Astrocyte (in vitro differentiated cells and primary cell): ENCODE data around the gene MIOX. TPM values are rescaled to one million over a fixed set of nuclear protein-coding genes. Genes with fewer than 3 reads are reported as not detected.

ENCODE experiments used
- DNase-seq: peaks from one replicate; pipeline ENCODE4 v3.0.0-alpha.2; 2010; ENCODE audit warnings: low read depth
- FAIRE-seq: peaks from 2 replicates; lab custom pipeline; 2011; peaks lifted over from hg19 to GRCh38; lab: Jason Lieb, UNC
- H2AFZ ChIP-seq: 2 replicates; pipeline ENCODE4 v1.6.0; 2012; ENCODE audit warnings: low read depth, low read length, inconsistent platforms
- H3K27ac ChIP-seq: 2 replicates; pipeline ENCODE4 v1.5.1; 2011; ENCODE audit warnings: low read depth, low read length, inconsistent platforms
- H3K27me3 ChIP-seq: 2 replicates; pipeline ENCODE4 v1.6.0; 2011; ENCODE audit warnings: low read length, inconsistent platforms; ENCODE audit not compliant: insufficient read depth
- H3K36me3 ChIP-seq: 2 replicates; pipeline ENCODE4 v1.5.1; 2011; ENCODE audit warnings: low read length, inconsistent platforms; ENCODE audit not compliant: insufficient read depth
- H3K4me1 ChIP-seq: 2 replicates; pipeline ENCODE4 v1.5.1; 2011; ENCODE audit warnings: low read length, inconsistent platforms; ENCODE audit not compliant: insufficient read depth
- H3K4me2 ChIP-seq: 2 replicates; pipeline ENCODE4 v1.6.0; 2012; ENCODE audit warnings: low read length, inconsistent platforms
- H3K4me3 ChIP-seq: 2 replicates; pipeline ENCODE4 v1.5.1; 2011; ENCODE audit warnings: low read depth, mild to moderate bottlenecking, low read length, inconsistent platforms; ENCODE audit not compliant: insufficient read depth
- H3K79me2 ChIP-seq: 2 replicates; pipeline ENCODE4 v1.6.0; 2012; ENCODE audit warnings: mild to moderate bottlenecking, low read length, inconsistent platforms; ENCODE audit not compliant: insufficient read depth
- H3K9ac ChIP-seq: 2 replicates; pipeline ENCODE4 v1.6.0; 2012; ENCODE audit warnings: mild to moderate bottlenecking, low read length, inconsistent platforms
- H3K9me3 ChIP-seq: 2 replicates; pipeline ENCODE4 v1.5.1; 2012; ENCODE audit warnings: low read depth, mild to moderate bottlenecking, low read length, inconsistent platforms; ENCODE audit not compliant: insufficient read depth
- H4K20me1 ChIP-seq: 2 replicates; pipeline ENCODE4 v1.6.0; 2012; ENCODE audit warnings: low read length, inconsistent platforms; ENCODE audit not compliant: insufficient read depth
- H3K27ac Mint-ChIP-seq: one replicate; pipeline ENCODE4 v1.8.0; 2021; ENCODE audit warnings: mild to moderate bottlenecking, mixed read lengths; ENCODE audit not compliant: unreplicated experiment
- H3K27me3 Mint-ChIP-seq: one replicate; pipeline ENCODE4 v1.8.0; 2021; ENCODE audit warnings: low read depth, mixed read lengths; ENCODE audit not compliant: unreplicated experiment
- H3K36me3 Mint-ChIP-seq: one replicate; pipeline ENCODE4 v1.8.0; 2021; ENCODE audit warnings: low read depth, mixed read lengths; ENCODE audit not compliant: unreplicated experiment
- H3K4me1 Mint-ChIP-seq: one replicate; pipeline ENCODE4 v1.8.0; 2021; ENCODE audit warnings: low read depth, mixed read lengths; ENCODE audit not compliant: unreplicated experiment
- H3K4me3 Mint-ChIP-seq: one replicate; pipeline ENCODE4 v1.8.0; 2021; ENCODE audit warnings: mild to moderate bottlenecking, moderate library complexity, mixed read lengths; ENCODE audit not compliant: unreplicated experiment
- H3K9me3 Mint-ChIP-seq: one replicate; pipeline ENCODE4 v1.8.0; 2021; ENCODE audit warnings: mild to moderate bottlenecking, mixed read lengths; ENCODE audit not compliant: unreplicated experiment
- CTCF ChIP-seq: IDR thresholded peaks from 2 replicates; pipeline ENCODE4 v1.5.1; 2011; ENCODE audit warnings: low read depth, mild to moderate bottlenecking, inconsistent platforms, low read length, moderate library complexity; ENCODE audit not compliant: insufficient read depth
- EZH2 ChIP-seq: IDR thresholded peaks from 2 replicates; pipeline ENCODE4 v1.6.1; 2012; ENCODE audit warnings: mild to moderate bottlenecking, low read length, inconsistent platforms; ENCODE audit not compliant: insufficient read depth
- total RNA-seq: library from RNA; stranded (reverse); gene quantifications from 2 replicates; pipeline ENCODE4 v1.2.1, GENCODE V29; 2021

The MIOX gene
- total RNA-seq, 1 donor from 2014 or later: 0.91 TPM

- peaks cover 20% of the 10 kb centered on the region for H3K4me1 ChIP-seq
- peaks cover 36% of the 10 kb centered on the region for H3K79me2 ChIP-seq
- H3K9me3 Mint-ChIP-seq: peaks cover 3% of the 10 kb centered on the region
- no peaks in the 10 kb centered on the region for H3K9me3 ChIP-seq
- FAIRE-seq (no peak), DNase-seq (no peak)
- H3K27ac ChIP-seq: no peak overlapping the region
- H3K4me1 Mint-ChIP-seq: peaks cover 4% of the 10 kb centered on the region
- H2AFZ ChIP-seq: no peak overlapping the region
- peaks cover 5% of the 10 kb centered on the region for H3K36me3 Mint-ChIP-seq
- H3K4me2 ChIP-seq: no peak overlapping the region
- no peaks in the 10 kb centered on the region for H3K36me3 ChIP-seq
- no peaks in the 10 kb centered on the region for H3K27me3 ChIP-seq
- no peak overlapping the region for H3K4me3 ChIP-seq
- no peak for TF ChIP-seq EZH2
- TF ChIP-seq CTCF: no peak
- peaks cover 31% of the 10 kb centered on the region for H4K20me1 ChIP-seq
- H3K4me3 Mint-ChIP-seq: no peak overlapping the region
- no peak overlapping the region for H3K9ac ChIP-seq
- no peak overlapping the region for H3K27ac Mint-ChIP-seq
- no peaks in the 10 kb centered on the region for H3K27me3 Mint-ChIP-seq
Observed at GRCh38 chr22:50522806-50523438, 36.3 kb downstream of the MIOX start.

GRCh38 chr22:50523458-50523805 is 36.8 kb downstream of the MIOX start:
- Histone ChIP-seq H3K36me3 (no peaks in the 10 kb centered on the region), H3K4me3 (no peak overlapping the region), H3K9me3 (no peaks in the 10 kb centered on the region), H4K20me1 (peaks cover 34% of the 10 kb centered on the region), H3K4me1 (peaks cover 20% of the 10 kb centered on the region), H2AFZ (no peak overlapping the region), H3K4me2 (no peak overlapping the region), H3K79me2 (peaks cover 36% of the 10 kb centered on the region), H3K27me3 (no peaks in the 10 kb centered on the region), H3K9ac (no peak overlapping the region), H3K27ac (no peak overlapping the region)
- DNase-seq (no peak), FAIRE-seq (no peak)
- Mint-ChIP-seq H3K36me3 (peaks cover 7% of the 10 kb centered on the region), H3K9me3 (peaks cover 3% of the 10 kb centered on the region), H3K4me3 (peak overlapping the region; percentile 27), H3K4me1 (peaks cover 4% of the 10 kb centered on the region), H3K27me3 (no peaks in the 10 kb centered on the region), H3K27ac (no peak overlapping the region)
- TF ChIP-seq CTCF: no peak
- TF ChIP-seq EZH2: no peak
